Measurements from ENCODE around the gene ZBTB33.

ZBTB33 gene

DNA sequence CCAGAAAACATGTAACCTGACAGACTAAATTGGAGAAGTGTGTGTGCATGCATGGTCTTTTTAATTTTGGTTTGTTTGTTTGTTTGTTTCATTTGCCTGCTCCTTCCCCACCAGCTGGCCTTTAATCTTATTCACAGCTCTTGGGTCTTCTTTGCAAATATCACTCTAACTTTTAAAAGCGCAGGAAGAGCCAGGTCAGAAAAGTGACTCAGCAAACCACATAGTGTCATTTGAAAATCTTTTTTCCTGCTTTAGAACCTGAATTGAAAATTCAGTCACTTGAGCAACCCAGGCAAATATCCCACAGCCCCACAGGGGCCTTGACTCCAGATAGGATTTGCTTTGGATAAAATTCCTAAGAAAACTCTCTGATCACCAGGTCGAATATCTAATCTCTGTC, 56.0 kb downstream of the ZBTB33 start:
- no peaks in the 10 kb centered on the region for H3K79me2 ChIP-seq (ENCODE audit: control insufficient read depth, insufficient read depth, low read length, unreplicated experiment)
- H3K27me3 ChIP-seq (ENCODE audit: insufficient read depth, low read length), result peaks cover 24% of the 10 kb centered on the region
- no peaks in the 10 kb centered on the region for H3K36me3 ChIP-seq (ENCODE audit: insufficient read depth, low read length)
- no peak overlapping the region for H2AFZ ChIP-seq (ENCODE audit: low read length, unreplicated experiment)
- H3K27ac ChIP-seq (ENCODE audit: low read depth, low read length), result no peak overlapping the region
- no peak overlapping the region for H3K4me3 ChIP-seq (ENCODE audit: low read depth, low read length)
- peaks cover 5% of the 10 kb centered on the region for H3K4me1 ChIP-seq (ENCODE audit: control insufficient read depth, insufficient read depth, low read length, unreplicated experiment)
